ENCODE results near the gene SPPL2B.

DNA sequence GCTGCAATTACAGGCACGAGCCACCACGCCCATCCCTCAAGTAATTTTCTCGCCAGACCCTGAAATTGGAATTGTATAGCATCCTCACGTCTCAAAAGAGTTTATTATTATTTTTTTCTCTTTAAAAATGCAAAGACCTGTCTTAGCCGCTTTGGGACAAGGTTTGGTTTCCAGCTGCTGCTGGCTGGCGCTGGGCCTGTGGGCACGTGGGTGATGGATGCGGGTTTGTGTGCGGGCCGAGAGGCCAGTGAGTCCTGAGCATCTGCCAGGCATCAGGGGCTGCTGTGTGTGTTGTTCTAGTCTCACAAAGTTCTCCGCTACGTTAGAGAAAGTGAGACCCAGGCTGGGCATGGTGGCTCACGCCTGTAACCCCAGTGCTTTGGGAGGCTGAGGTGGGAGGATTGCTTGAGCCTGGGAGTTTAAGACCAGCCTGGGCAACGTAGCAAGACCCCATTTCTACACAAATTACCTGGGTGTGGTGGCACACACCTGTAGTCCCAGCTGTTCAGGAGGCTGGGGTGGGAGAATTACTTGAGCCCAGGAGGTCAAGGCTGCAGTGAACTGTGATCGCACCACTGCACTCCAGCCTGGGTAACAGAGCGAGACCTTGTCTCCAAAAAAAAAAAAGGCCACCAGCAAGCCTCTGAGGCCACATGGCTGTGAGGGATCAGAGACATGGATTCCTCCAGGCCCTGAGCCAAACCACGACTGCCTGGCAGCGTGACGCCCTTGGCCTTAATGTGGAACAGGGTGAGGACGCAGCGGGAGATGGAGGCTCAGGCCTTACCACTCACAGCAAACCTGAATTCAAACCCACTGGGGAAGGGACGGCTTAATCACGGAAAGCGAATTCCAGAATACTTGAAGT, 26.9 kb downstream of the SPPL2B start:
- TF ChIP-seq POLR2AphosphoS5 (IDR thresholded peaks at IDR 0.05; ENCODE audit: low read depth, low read length) (no peak), TAF1 (IDR thresholded peaks at IDR 0.05; ENCODE audit: borderline replicate concordance, insufficient read depth, low read length) (no peak)
- TF ChIP-seq, protein P1, sequence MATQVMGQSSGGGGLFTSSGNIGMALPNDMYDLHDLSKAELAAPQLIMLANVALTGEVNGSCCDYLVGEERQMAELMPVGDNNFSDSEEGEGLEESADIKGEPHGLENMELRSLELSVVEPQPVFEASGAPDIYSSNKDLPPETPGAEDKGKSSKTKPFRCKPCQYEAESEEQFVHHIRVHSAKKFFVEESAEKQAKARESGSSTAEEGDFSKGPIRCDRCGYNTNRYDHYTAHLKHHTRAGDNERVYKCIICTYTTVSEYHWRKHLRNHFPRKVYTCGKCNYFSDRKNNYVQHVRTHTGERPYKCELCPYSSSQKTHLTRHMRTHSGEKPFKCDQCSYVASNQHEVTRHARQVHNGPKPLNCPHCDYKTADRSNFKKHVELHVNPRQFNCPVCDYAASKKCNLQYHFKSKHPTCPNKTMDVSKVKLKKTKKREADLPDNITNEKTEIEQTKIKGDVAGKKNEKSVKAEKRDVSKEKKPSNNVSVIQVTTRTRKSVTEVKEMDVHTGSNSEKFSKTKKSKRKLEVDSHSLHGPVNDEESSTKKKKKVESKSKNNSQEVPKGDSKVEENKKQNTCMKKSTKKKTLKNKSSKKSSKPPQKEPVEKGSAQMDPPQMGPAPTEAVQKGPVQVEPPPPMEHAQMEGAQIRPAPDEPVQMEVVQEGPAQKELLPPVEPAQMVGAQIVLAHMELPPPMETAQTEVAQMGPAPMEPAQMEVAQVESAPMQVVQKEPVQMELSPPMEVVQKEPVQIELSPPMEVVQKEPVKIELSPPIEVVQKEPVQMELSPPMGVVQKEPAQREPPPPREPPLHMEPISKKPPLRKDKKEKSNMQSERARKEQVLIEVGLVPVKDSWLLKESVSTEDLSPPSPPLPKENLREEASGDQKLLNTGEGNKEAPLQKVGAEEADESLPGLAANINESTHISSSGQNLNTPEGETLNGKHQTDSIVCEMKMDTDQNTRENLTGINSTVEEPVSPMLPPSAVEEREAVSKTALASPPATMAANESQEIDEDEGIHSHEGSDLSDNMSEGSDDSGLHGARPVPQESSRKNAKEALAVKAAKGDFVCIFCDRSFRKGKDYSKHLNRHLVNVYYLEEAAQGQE (IDR thresholded peaks at IDR 0.05; ENCODE audit: insufficient read depth in 1 of 2, low read depth in 2 of 2, low read length in 2 of 2) = no peak

All from PFSK-1 (cell line).